HuH-7.5 (cell line): Measurements from ENCODE around the gene LINC01488.
A peak's percentile ranks its signal among the peaks of the same experiment; 100 is the strongest.

Experiments
- DNase-seq: peaks from one replicate; pipeline ENCODE4 v3.0.0; 2011; ENCODE audit warnings: low spot score

Gene LINC01488

DNA sequence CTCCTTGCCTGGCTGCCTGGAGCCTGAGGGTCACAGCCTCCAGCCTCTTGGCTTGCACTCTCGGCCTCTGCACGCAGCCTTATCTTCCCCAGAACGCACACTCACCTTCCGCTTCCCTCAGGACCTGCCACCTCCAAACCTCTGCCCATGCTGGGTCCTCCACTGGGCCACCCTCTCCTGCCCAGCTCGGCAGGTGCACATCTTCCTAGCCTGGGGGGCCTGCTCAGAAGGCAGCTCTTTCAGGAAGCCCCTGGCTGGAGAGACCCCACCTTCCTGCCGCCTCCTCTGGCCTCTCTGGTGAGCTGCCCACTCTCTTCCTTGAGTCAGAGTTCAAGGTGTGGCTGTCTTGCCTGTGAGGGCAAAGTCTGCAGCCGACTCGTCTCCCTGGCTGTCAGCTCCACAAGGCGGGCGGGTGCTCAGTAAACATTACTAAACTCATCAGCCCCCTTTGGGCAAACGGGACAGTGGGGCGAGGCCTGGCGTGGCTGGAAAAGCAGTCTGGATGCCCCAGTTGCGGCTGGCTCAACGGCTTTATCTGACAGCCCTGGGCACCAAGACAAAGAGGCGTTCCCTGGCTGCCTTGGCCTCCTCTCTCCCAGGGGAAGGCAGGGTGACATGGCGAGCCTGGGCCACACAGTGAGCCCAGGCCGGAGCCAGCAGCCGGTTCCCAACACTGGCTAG lies 1.7 kb upstream of the LINC01488 start:
- peak; percentile 93 for DNase-seq

DNA sequence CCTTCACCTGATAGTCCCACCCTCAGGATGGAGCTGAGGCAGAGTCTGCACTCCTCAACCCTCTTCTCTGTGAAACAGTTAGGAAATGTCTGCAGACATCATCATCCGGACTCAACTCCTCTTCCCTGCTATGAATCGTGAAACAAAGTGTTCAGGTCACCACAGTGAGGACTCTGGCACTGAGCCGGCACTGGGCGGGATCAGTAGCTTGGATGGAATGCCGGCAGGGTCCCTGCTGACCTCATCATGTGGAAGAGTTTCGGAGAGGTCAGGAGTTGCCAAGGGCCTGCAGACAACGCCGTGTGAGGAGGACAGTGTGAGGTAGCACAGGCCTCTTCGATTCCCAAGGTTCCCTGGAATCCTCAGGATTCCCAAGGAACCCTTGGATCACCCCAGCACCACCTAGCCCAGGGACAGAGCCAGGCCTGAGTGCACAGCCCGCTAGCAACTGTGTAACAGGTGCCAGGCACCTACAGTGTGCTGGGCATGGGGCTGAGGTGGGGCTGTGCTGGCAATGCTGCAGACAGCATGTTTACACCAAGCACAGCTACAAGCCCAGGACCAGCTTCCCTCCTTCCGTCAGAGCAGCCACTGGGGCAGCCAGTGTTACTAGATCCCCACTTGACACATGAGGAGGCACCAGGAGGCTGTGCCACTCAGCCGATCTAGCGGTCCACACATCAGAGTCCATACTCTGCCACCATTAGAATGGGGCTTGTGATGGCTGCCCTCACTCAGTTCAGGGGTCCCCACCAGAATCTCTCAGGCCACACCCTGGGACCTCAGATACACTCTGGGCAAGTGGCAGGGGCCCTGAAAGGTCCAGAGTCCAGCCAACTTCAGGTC lies 693 bp upstream of the LINC01488 start:
- peak; percentile 99 for DNase-seq

DNA sequence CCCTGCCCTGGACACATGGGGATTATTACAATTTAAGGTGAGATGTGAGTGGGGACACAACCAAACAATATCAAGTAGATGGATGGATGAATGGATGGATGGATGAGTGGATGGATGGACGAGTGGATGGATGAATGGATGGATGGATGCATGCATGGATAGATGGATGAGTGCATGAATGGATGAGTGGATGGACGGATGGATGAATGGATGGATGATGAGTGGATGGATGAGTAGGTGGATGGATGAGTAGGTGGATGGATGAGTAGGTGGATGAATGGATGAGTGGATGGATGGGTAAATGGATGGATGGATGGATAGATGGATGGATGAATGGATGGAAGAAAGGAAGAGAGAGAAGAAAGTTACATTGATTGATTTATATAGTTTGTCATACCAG lies 859 bp downstream of the LINC01488 start:
- no peak for DNase-seq

- no peak for DNase-seq
These were observed 1.7 kb downstream of the LINC01488 start for GRCh38 chr11:69483170-69483569.

DNA sequence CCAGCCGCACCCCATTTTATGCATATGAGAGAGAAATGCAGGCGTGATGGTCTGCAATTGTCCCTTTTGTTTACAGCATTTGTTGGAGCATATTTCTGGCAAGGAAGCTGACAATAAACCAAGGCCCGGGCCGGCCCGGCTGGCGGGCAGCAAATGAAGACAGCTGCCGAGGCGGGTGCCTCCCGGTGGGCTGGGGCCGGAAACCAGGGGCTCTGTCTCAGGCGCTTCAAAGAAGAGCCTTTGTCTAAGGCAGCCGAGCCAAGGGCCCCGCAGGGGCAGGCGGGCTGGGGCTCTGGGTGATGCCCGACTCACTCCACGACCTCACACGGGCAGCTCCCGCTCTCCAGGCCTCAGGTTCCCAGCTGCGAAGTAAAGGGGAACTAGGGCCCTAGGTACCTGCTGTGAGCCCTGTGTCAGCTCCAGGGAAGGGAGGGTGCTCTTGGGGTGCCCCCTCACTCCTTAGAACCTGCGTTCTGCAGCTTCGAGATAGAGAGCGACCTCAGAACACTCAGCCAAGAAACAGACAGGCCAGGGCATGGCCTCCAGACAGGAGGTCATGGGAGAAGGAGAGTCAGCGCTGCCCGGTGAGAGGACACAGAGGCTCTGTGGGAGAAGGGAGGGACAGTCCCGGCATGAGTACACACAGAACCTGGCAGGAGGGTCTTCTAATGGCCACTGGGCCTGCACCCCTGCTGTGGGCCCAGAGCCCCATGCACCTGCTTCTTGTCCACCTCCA lies 2.4 kb downstream of the LINC01488 start:
- DNase-seq = no peak

- peak; percentile 93 for DNase-seq
These were observed 3.2 kb downstream of the LINC01488 start for GRCh38 chr11:69484427-69485259.

DNA sequence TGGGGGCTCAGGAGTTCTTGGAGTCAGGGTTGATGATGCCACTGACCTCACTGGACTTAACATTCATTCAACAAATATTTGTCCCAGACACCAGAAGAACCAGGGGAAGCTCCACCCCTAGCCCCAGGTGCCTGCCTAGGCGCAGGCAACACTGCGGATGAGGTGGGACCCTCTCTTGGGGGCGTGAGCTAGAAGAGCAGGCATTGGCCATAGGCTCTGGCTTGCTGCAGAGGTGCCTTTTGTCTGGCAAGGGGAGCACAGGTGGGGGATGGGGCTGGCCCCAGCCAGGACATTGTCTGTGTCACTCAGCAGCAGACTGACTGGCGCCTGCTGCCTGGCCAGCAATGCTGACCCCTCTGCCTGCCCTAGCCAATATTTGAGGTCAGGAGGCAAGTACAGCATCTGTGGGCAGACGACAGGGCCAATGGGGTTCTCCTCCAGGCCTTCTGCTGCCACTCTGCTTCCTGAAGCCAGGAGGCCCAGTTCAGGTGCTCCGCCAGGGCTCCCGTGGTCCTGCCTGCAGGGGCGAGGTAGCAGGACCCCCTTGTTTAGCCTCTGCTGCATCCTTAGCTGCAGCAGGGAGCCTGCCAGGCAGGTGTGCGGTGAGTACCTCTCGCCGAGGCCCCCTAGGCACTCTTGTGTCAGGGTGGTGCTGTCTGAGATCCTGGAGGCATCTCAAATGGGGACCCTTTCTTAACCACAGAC lies 4.0 kb downstream of the LINC01488 start:
- DNase-seq = peak; percentile 99

- DNase-seq = no peak
These were observed 4.8 kb downstream of the LINC01488 start for GRCh38 chr11:69486056-69486772.

GRCh38 chr11:69486773-69487291 lies 5.4 kb downstream of the LINC01488 start:
- DNase-seq = no peak

DNA sequence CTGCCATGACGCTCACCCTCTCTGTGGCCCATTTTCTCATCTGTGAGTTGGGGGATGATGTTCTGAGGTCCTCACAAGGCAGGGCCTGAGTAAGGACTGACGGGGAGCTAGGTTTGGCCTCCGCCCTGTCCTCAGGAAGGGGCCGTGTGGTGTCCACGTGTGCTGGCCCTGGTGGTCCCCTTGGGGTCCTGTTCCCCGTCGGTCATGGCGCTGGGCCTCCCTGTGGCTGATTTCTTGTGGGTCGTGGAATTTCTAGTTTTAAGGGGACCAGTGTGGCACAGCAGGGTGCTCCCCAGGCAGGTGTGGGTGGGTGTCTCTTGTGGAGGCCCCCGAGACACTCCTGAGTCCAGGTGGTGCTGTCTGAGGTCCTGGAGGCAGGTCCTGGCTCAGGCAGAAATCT lies 5.9 kb downstream of the LINC01488 start:
- DNase-seq = no peak

DNA sequence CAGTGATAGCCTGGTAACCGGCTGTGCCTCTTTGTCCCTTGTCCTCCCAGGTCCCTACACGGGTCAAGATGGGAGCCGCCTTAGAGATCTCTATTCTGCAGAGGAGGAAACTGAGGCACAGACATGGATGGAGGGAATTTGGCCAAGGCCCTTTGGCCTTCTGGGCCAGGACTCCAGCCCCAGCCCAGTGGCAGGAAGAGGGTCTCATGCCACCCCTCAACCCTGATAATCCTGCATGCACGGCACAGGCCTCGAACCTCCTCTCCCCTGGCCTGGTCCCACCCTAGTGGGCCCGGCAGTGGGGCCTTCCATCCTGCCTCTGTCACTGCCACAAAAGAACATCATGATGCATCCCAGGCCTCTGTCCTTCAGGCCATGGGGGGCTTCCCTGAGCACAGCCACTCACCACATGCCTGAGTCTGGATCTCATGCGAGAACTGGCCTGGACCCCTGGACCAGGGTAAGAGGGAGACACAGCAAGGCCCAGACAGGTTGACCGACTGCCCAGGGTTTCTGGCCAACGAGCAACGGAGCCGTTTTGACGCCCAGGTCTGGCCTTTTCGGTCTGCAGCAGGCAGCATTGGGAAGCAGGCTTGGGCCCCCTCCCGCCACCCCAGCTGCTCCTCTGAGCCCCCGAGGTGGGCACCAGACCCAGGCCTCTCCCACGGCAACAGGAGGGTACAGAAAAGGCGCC lies 6.5 kb downstream of the LINC01488 start:
- DNase-seq = no peak

DNA sequence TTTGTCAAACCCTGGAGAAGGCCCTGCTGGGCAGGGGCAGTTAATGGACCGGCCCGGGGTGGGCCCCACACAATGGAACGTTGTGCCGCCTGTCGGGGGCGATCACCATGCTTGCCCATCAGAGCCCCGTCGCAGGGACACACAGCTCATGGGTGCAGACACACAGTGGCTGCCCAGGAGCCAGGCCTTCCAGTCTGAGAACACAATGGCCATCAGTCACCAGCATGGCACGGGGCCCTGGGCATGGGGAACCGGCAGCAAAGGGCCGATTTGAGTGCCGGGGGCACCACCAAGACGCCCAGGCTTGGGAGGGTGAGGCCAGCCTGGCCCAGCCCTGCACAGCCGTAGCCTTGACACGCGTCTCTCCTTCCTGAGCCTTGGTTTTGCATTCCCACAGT lies 7.1 kb downstream of the LINC01488 start:
- DNase-seq = no peak

GRCh38 chr11:69489031-69489745 lies 7.7 kb downstream of the LINC01488 start:
- DNase-seq = no peak

DNA sequence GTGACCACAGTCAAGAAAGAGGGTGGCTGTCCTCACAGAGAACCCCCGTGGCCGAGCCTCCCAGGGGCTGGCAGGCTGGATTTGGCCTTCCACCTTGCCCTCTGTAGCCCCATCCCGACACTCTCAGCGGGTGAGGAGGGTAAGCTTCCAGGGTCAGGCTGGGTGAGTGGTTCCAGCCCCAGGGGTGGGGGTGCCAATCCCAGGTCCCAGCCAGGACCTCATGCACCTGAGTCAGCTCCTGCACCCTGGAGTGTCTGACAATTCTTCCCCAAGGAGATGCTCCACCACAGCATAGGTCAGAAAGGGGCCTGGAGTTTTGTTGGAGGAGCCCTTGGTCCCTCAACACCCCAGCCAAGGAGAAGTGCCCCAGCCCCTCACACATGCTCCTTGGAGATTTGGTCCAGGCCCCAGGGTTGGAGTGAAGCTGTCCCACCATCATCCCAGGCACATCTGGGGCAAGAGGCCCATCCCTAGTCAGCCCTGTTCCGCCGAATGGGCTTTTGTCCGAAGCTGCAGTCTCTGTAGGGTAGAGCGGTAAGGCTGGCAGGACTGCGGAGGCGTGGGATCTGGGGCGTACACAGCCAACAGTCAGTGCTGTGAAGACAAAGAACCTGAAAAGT lies 8.4 kb downstream of the LINC01488 start:
- DNase-seq = no peak

- DNase-seq = no peak
These were observed 9.1 kb downstream of the LINC01488 start for GRCh38 chr11:69490516-69490915.

GRCh38 chr11:69491071-69492031 lies 9.9 kb downstream of the LINC01488 start:
- DNase-seq = peak; percentile 43

DNA sequence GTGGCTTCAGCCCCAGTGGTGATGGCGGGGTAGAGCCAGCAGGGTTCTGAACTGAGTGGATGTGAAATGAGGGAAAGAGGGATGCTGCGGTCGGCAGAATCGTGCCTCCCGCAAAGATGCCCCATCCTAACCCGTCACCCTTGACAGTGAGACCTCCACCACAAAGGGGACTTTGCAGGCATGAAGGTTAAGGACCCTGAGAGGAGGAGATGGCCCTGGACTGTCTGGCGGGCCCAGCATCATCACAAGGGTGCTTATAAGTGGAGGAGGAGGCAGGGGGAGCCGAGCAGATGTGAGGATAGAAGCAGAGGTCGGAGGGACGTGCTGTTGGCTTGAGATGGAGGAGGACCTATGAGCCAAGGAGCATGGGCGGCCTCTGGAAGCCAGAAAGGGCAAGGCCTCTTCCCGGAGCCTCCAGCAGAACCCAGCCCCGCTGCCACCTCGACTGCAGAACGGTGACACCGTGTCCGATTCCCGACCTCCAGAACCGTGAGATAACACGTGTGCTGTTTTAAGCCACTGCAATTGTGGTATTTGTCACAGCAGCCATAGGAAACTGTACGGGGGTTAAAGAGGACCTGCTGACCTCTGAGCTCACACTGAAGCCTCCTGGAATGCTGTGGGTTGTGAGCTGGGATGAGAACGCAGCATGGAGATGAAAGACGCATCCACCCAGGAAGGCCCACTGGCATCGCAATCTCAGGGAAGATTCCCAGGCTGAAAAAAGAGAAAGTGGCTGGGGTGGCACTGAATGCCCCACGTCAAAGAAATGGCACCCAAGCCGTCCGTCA lies 10.9 kb downstream of the LINC01488 start:
- DNase-seq = no peak
